ENCODE data around the gene NPIPA5. TPM values are rescaled to one million over a fixed set of nuclear protein-coding genes. Genes with fewer than 3 reads are reported as not detected.

NPIPA5 gene
- total RNA-seq, 1 donor from 2014 or later: 15.2 TPM

Other genes with a start within 250 kb of the NPIPA5 start
- 14.4 TPM for gene MPV17L, start 17.5 kb upstream of the NPIPA5 start, total RNA-seq
- gene BMERB1, start 56.3 kb upstream of the NPIPA5 start, total RNA-seq: 60.7 TPM